H1 (cell line): ENCODE measurements around the gene HOTAIR. TPM values are rescaled to one million over a fixed set of nuclear protein-coding genes. Genes with fewer than 3 reads are reported as not detected.

Source experiments
- CBX8 ChIP-seq: fragments of 300-800, 300-1000 bp; sonication (generic); IDR thresholded peaks from 2 replicates; pipeline ENCODE4 v1.7.1; 2016; ENCODE audit warnings: low read depth, low read length, borderline replicate concordance
- CEBPB ChIP-seq: IDR thresholded peaks from 2 replicates; pipeline ENCODE4 v1.6.1; 2012; ENCODE audit warnings: low read depth, low read length
- EZH2 ChIP-seq: fragments of 200-600 bp; sonication (generic); IDR thresholded peaks from 2 replicates; pipeline ENCODE4 v1.7.1; 2012; ENCODE audit warnings: low read depth, mild to moderate bottlenecking, moderate library complexity, low read length, inconsistent platforms; ENCODE audit not compliant: severe bottlenecking
- HDAC2 ChIP-seq, 2 experiments: fragments of 300-600 bp in 1 of 2; sonication (generic) in 1 of 2; IDR thresholded peaks; 2 replicates each; pipeline ENCODE4 v1.6.1; 2011 to 2012; ENCODE audit warnings: low read depth in 2 of 2, low read length in 2 of 2, mild to moderate bottlenecking in 2 of 2, moderate library complexity in 2 of 2, borderline replicate concordance in 1 of 2, inconsistent platforms in 1 of 2
- KDM4A ChIP-seq: IDR thresholded peaks from one replicate; pipeline ENCODE4 v1.7.1; 2012; ENCODE audit warnings: low read depth, mild to moderate bottlenecking, moderate library complexity, low read length, inconsistent platforms; ENCODE audit not compliant: severe bottlenecking
- KDM5A ChIP-seq: fragments of 200-600 bp; IDR thresholded peaks from 2 replicates; pipeline ENCODE4 v1.7.1; 2012; ENCODE audit warnings: mild to moderate bottlenecking, low read length, inconsistent platforms, mixed read lengths
- RNF2 ChIP-seq: fragments of 200-900, 300-1000 bp; sonication (generic); IDR thresholded peaks from 2 replicates; pipeline ENCODE4 v1.7.1; 2016; ENCODE audit warnings: borderline replicate concordance, low read depth, mild to moderate bottlenecking, antibody characterized with exemption, low read length; ENCODE audit not compliant: poor library complexity, severe bottlenecking; ENCODE audit errors: missing control alignments
- RXRA ChIP-seq: IDR thresholded peaks from 2 replicates; pipeline ENCODE4 v1.6.1; 2011; ENCODE audit warnings: low read depth, mild to moderate bottlenecking, low read length, moderate library complexity; ENCODE audit not compliant: insufficient read depth
- SAP30 ChIP-seq: fragments of 300-600 bp; sonication (generic); IDR thresholded peaks from 2 replicates; pipeline ENCODE4 v1.7.1; 2012; ENCODE audit warnings: low read length, moderate library complexity, mild to moderate bottlenecking, inconsistent platforms; ENCODE audit not compliant: insufficient read depth, insufficient replicate concordance
- SP2 ChIP-seq: IDR thresholded peaks from 2 replicates; pipeline ENCODE4 v1.6.1; 2012; ENCODE audit warnings: mild to moderate bottlenecking, low read length, inconsistent platforms
- SRF ChIP-seq: IDR thresholded peaks from 2 replicates; pipeline ENCODE4 v1.6.1; 2011; ENCODE audit warnings: mild to moderate bottlenecking, low read depth, low read length, moderate library complexity
- TCF12 ChIP-seq: IDR thresholded peaks from 2 replicates; pipeline ENCODE4 v1.6.1; 2011; ENCODE audit warnings: low read depth, mild to moderate bottlenecking, low read length
- TEAD4 ChIP-seq: IDR thresholded peaks from 2 replicates; pipeline ENCODE4 v1.6.1; 2012; ENCODE audit warnings: low read depth, low read length, inconsistent platforms, mixed read lengths
- YY1 ChIP-seq: IDR thresholded peaks from 2 replicates; pipeline ENCODE4 v1.6.1; 2011; ENCODE audit warnings: low read depth, mild to moderate bottlenecking, low read length
- ZNF274 ChIP-seq: IDR thresholded peaks from 2 replicates; pipeline ENCODE4 v1.7.0; 2012; ENCODE audit warnings: low read length, borderline replicate concordance; ENCODE audit errors: extremely low read depth
- polyA plus RNA-seq, 7 experiments: library from polyadenylated mRNA; depleted of rRNA in 3 of 7; stranded (reverse) in 5 of 7; unstranded in 2 of 7; fragments of >200 nt in 5 of 7; fragments of 200-250 nt in 2 of 7; gene quantifications; 1 replicate in 5 of 7; 2 replicates in 1 of 7; 4 replicates in 1 of 7; pipeline versions ENCODE4 v1.2.1 to v1.2.3, GENCODE V29; 2011 to 2013; ENCODE audit warnings: missing spikeins in 2 of 7, mixed read lengths in 2 of 7
- total RNA-seq: library from RNA; stranded (reverse); fragmentation: NEBNext Ultra II Directional; extraction: Animal tissue kit (Norgen Biotek cat#: 25700); gene quantifications from 2 replicates; pipeline ENCODE4 v1.2.1, GENCODE V29; 2021
- TF ChIP-seq, protein P1 (sequence below): IDR thresholded peaks from 2 replicates; pipeline ENCODE4 v1.6.1; 2012; ENCODE audit warnings: inconsistent platforms
- TF ChIP-seq, protein P2 (sequence below): IDR thresholded peaks from 2 replicates; pipeline ENCODE4 v1.6.1; 2012; ENCODE audit warnings: inconsistent platforms

Gene HOTAIR
- total and polyA plus RNA-seq, 2 of the 8 experiments (the other 6 are each of a cell fraction or from before 2014, with no cell fraction given): not detected

DNA sequence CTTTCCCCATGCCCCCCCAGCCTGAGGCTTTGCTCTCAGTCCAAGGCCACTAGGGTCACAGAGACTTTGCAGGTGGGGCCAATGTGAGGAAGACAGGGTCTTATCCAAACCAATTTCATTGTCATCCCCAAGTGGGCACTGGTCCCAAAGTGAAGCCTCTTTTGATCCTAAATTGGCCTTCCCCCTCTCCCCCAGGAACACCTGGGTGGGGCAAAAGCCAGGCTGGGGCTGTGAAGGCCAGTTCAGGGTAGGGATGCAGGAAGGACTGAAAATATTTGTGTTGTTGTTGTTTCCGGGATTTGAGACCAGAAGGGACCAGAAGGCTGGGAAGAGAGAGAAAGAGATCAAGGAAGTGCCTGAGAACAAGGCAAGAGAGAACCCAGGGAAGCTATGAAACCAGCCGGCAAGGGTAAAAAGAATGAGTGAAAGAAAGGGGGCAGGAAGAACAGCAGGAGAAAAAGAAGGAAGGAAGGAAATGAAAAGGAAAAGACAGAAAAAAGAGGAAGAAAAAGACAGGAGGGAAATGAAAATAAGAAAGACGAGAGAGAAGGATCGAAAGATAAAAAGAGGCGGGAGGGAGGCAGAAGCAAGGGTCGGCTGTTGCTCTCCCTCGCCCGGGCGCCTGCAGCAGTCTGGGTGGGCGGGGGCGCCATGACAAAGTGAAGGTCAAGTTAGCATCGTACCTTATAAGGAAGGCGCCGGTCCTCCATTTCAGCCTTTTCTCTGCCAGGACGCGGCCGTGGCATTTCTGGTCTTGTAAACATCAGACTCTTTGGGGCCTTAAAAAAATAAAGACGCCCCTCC is 9.3 kb downstream of the HOTAIR start (continued):
- TF ChIP-seq TCF12 (peak; percentile 69; the same call in 1 of the 2 replicates), CBX8 (no peak; the same call in 1 of the 2 replicates), TEAD4 (no peak), RXRA (no peak), EZH2 (no peak), SRF (peak; percentile 88), SAP30 (no peak), SP2 (no peak), YY1 (peak; percentile 13; the same call in 1 of the 2 replicates), KDM4A (no peak), RNF2 (peak; percentile 94), KDM5A (no peak), HDAC2 (IDR thresholded peaks at IDR 0.05; ENCODE audit: borderline replicate concordance in 1 of 2, low read depth in 2 of 2, low read length in 2 of 2) (no peak), ZNF274 (no peak), CEBPB (no peak)
- TF ChIP-seq, protein P1, sequence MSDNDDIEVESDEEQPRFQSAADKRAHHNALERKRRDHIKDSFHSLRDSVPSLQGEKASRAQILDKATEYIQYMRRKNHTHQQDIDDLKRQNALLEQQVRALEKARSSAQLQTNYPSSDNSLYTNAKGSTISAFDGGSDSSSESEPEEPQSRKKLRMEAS: no peak
- TF ChIP-seq, protein P2, sequence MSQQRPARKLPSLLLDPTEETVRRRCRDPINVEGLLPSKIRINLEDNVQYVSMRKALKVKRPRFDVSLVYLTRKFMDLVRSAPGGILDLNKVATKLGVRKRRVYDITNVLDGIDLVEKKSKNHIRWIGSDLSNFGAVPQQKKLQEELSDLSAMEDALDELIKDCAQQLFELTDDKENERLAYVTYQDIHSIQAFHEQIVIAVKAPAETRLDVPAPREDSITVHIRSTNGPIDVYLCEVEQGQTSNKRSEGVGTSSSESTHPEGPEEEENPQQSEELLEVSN: 0 out of 2 replicates have a peak, but pooled peaks have one; percentile 14
